ENCODE data around the gene TMEM14A.

The TMEM14A gene

DNA sequence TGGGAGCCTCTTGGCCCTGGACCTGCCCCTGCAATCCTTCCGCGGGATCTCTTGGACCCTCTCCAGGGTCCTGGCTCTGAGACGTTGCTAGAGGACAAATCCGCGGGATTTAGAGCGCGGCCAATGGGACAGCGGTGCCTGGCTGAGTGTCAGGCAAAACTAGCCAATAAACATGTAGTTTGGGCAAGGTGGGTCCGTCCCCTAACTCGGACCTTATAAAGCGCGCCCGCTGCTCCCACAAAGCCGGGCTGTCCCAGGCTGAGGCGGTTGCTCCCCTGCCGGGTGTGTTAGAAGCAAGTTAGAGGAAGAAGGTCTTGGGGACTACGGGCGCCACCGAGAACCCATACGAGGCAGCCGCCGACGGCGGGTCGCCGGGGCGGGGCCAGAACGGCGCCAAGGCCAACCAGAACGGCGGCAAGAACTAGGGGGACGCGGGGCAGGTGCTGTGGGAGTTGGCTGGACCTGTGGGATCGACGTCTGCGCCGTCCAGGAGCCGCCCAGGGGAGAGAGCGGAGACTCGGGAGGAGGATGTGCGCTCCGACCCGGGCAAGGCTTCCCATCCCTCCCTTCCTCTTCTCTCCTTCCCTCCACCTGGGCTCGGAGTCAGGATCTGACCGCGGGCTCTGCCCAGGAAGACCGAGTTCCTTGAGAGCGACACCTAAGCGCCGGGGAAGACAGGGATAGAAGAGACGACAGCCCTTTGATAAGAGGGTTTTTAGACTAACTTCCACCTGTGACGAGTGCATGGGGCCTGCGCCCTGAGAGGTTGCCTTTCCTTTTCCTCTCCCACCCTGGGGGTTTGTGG lies 6.5 kb upstream of the TMEM14A start:
- peak overlapping the region; percentile 88 for H2AFZ ChIP-seq (ENCODE audit: low read depth, low read length)
- peak overlapping the region; percentile 84 for H3K9ac ChIP-seq (ENCODE audit: low read length)
- no peaks in the 10 kb centered on the region for H4K20me1 ChIP-seq (ENCODE audit: insufficient read depth, low read length)
- no peaks in the 10 kb centered on the region for H3K9me3 ChIP-seq (ENCODE audit: insufficient read depth, low read length)
- TF ChIP-seq, protein P1, sequence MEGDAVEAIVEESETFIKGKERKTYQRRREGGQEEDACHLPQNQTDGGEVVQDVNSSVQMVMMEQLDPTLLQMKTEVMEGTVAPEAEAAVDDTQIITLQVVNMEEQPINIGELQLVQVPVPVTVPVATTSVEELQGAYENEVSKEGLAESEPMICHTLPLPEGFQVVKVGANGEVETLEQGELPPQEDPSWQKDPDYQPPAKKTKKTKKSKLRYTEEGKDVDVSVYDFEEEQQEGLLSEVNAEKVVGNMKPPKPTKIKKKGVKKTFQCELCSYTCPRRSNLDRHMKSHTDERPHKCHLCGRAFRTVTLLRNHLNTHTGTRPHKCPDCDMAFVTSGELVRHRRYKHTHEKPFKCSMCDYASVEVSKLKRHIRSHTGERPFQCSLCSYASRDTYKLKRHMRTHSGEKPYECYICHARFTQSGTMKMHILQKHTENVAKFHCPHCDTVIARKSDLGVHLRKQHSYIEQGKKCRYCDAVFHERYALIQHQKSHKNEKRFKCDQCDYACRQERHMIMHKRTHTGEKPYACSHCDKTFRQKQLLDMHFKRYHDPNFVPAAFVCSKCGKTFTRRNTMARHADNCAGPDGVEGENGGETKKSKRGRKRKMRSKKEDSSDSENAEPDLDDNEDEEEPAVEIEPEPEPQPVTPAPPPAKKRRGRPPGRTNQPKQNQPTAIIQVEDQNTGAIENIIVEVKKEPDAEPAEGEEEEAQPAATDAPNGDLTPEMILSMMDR (IDR thresholded peaks at IDR 0.05; ENCODE audit: low read depth, low read length), result no peak
- TF ChIP-seq EZH2phosphoT487 (IDR thresholded peaks at IDR 0.05; ENCODE audit: low read depth), result no peak
- peaks cover 51% of the 10 kb centered on the region for H3K4me1 ChIP-seq (ENCODE audit: low read length)
- H3K4me3 ChIP-seq (ENCODE audit: low read length), result peak overlapping the region; percentile 86
- H3K27me3 ChIP-seq (ENCODE audit: low read depth, low read length), result no peaks in the 10 kb centered on the region
- H3K4me2 ChIP-seq (ENCODE audit: low read length), result peak overlapping the region; percentile 97
- H3K36me3 ChIP-seq (replicated peaks; ENCODE audit: low read depth, low read length), result peaks cover 21% of the 10 kb centered on the region
- peak overlapping the region; percentile 59 for H3K27ac ChIP-seq (ENCODE audit: low read length)
- peaks cover 28% of the 10 kb centered on the region for H3K79me2 ChIP-seq (ENCODE audit: low read length)

DNA sequence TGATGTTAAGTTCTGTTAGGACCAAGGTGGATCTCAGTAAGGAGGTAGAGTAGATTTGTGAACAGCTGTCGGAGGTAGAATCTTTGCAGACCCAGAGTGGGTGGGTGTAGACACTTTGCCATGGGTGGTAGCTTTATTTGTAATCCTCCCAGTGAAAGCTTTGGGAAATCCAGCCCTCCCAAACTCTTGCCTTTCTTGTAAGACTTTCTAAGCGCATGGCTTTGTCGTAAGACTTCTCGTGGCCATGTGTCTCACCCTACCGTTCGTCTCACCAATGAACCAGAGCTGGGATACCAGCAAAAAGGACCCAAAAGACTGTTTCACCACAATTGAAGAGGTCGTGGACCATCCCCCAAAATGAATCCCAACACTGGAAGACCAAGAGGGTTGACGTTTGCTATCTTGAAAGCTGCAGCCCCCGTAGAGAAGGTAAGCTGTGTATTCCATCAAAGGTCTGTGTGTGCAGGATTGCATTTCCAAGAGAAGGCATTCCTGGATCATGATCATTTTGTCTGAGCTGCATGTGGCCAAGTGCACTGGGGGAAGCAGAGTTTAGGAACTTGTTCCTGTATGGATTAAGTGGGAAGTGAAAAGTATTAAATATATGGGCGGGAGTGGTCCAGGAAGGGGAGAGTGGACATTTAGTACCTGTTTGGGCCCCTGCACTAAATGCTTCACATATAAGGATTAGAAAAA lies 5.8 kb upstream of the TMEM14A start:
- Histone ChIP-seq H2AFZ (ENCODE audit: low read depth, low read length) (peak overlapping the region; percentile 88; the same call in 1 of the 2 replicates), H3K9me3 (ENCODE audit: insufficient read depth, low read length) (no peaks in the 10 kb centered on the region), H3K4me2 (ENCODE audit: low read length) (peak overlapping the region; percentile 97), H3K4me1 (ENCODE audit: low read length) (peaks cover 51% of the 10 kb centered on the region), H3K27ac (ENCODE audit: low read length) (peak overlapping the region; percentile 59), H3K9ac (ENCODE audit: low read length) (peak overlapping the region; percentile 84), H3K36me3 (replicated peaks; ENCODE audit: low read depth, low read length) (peaks cover 25% of the 10 kb centered on the region), H3K79me2 (ENCODE audit: low read length) (peaks cover 28% of the 10 kb centered on the region), H3K4me3 (ENCODE audit: low read length) (peak overlapping the region; percentile 86), H4K20me1 (ENCODE audit: insufficient read depth, low read length) (no peaks in the 10 kb centered on the region), H3K27me3 (ENCODE audit: low read depth, low read length) (no peaks in the 10 kb centered on the region)
- TF ChIP-seq, protein P1 (IDR thresholded peaks at IDR 0.05; ENCODE audit: low read depth, low read length), result no peak
- no peak for TF ChIP-seq EZH2phosphoT487 (IDR thresholded peaks at IDR 0.05; ENCODE audit: low read depth)

DNA sequence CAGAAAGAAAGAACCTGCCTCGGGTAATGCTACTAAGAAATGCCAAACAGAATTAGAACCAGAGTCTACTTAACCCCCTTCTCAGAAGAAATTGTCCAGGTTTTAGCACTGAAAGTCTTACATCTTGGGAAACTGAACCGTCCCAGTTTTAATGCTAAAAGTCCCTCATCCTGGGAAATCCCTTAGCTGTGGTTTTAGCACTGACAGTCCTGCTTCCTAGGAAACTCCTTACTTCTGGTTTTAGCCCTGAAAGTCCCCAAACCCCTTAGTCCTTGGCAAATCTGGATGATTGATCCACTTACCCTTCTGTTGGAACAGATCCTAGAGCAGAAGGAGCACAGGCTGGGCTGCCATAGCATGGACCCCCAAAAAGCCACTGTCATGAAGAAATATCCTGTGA lies 4.8 kb upstream of the TMEM14A start:
- H3K4me1 ChIP-seq (ENCODE audit: low read length), result peaks cover 56% of the 10 kb centered on the region
- no peaks in the 10 kb centered on the region for H3K27me3 ChIP-seq (ENCODE audit: low read depth, low read length)
- H2AFZ ChIP-seq (ENCODE audit: low read depth, low read length), result no peak overlapping the region
- H4K20me1 ChIP-seq (ENCODE audit: insufficient read depth, low read length), result no peaks in the 10 kb centered on the region
- H3K79me2 ChIP-seq (ENCODE audit: low read length), result peaks cover 28% of the 10 kb centered on the region
- no peaks in the 10 kb centered on the region for H3K9me3 ChIP-seq (ENCODE audit: insufficient read depth, low read length)
- H3K4me2 ChIP-seq (ENCODE audit: low read length), result peak overlapping the region; percentile 97
- H3K9ac ChIP-seq (ENCODE audit: low read length), result peak overlapping the region; percentile 84
- peak overlapping the region; percentile 93 for H3K27ac ChIP-seq (ENCODE audit: low read length)
- peak overlapping the region; percentile 86 for H3K4me3 ChIP-seq (ENCODE audit: low read length)
- H3K36me3 ChIP-seq (replicated peaks; ENCODE audit: low read depth, low read length), result peaks cover 25% of the 10 kb centered on the region
- TF ChIP-seq, protein P1 (IDR thresholded peaks at IDR 0.05; ENCODE audit: low read depth, low read length), result no peak
- TF ChIP-seq EZH2phosphoT487 (IDR thresholded peaks at IDR 0.05; ENCODE audit: low read depth), result no peak

GRCh38 chr6:52666523-52666922 lies 4.4 kb upstream of the TMEM14A start:
- Histone ChIP-seq H3K4me1 (ENCODE audit: low read length) (peaks cover 59% of the 10 kb centered on the region), H3K4me3 (ENCODE audit: low read length) (peak overlapping the region; percentile 86), H3K4me2 (ENCODE audit: low read length) (peak overlapping the region; percentile 97), H3K27ac (ENCODE audit: low read length) (peak overlapping the region; percentile 93), H3K36me3 (replicated peaks; ENCODE audit: low read depth, low read length) (peaks cover 25% of the 10 kb centered on the region), H3K79me2 (ENCODE audit: low read length) (peaks cover 28% of the 10 kb centered on the region), H2AFZ (ENCODE audit: low read depth, low read length) (no peak overlapping the region), H3K9ac (ENCODE audit: low read length) (peak overlapping the region; percentile 84), H3K9me3 (ENCODE audit: insufficient read depth, low read length) (no peaks in the 10 kb centered on the region), H4K20me1 (ENCODE audit: insufficient read depth, low read length) (no peaks in the 10 kb centered on the region), H3K27me3 (ENCODE audit: low read depth, low read length) (no peaks in the 10 kb centered on the region)
- no peak for TF ChIP-seq EZH2phosphoT487 (IDR thresholded peaks at IDR 0.05; ENCODE audit: low read depth)
- TF ChIP-seq, protein P1 (IDR thresholded peaks at IDR 0.05; ENCODE audit: low read depth, low read length), result no peak

Measured in OCI-LY3 (cell line).